Measurements from ENCODE around the gene C16orf82. TPM values are rescaled to one million over a fixed set of nuclear protein-coding genes. Genes with fewer than 3 reads are reported as not detected.

C16orf82 gene
- total RNA-seq, 3 donors from 2014 or later (not counting 1 experiment from before 2014, with no cell fraction given) = not detected

GRCh38 chr16:27118526-27118925 lies 51.8 kb downstream of the C16orf82 start:
- H3K27me3 ChIP-seq (ENCODE audit: control insufficient read depth, insufficient read depth, low read length) = no peaks in the 10 kb centered on the region
- no peaks in the 10 kb centered on the region for H3K36me3 Mint-ChIP-seq
- H3K27ac Mint-ChIP-seq = no peak overlapping the region
- H3K4me3 ChIP-seq (ENCODE audit: low read length) = no peak overlapping the region
- no peaks in the 10 kb centered on the region for H3K36me3 ChIP-seq (ENCODE audit: control insufficient read depth, insufficient read depth, low read length)
- no peak for ATAC-seq
- no peaks in the 10 kb centered on the region for H3K4me1 ChIP-seq (ENCODE audit: control insufficient read depth, insufficient read depth, low read length)
- peaks cover 0 to 4% of the 10 kb centered on the region in 2 donors for H3K4me1 Mint-ChIP-seq
- intact Hi-C loops (cut with micrococcal nuclease) = no loop called here
- no peak overlapping the region for H3K4me3 Mint-ChIP-seq
- no peak overlapping the region for H3K27ac ChIP-seq (ENCODE audit: low read length)
- TF ChIP-seq CTCF (IDR thresholded peaks at IDR 0.05) = no peak
- peaks cover 0 to 4% of the 10 kb centered on the region in 2 donors for H3K9me3 Mint-ChIP-seq
- H3K27me3 Mint-ChIP-seq (ENCODE audit: low read depth in 2 of 2) = peaks cover 19 to 22% of the 10 kb centered on the region in 2 donors
- WGBS (ENCODE audit: insufficient coverage) = no CpG with 5 or more reads among the region's 5 CpGs
- DNase-seq = no peak
- H3K9me3 ChIP-seq (ENCODE audit: control insufficient read depth, insufficient read depth, low read length) = peaks cover 3% of the 10 kb centered on the region

Other genes starting within 250 kb of the C16orf82 start
- gene KDM8, start 136.6 kb downstream of the C16orf82 start, total RNA-seq = 10 to 100 TPM; 11.4 to 17.9 (median 17.8) TPM
- gene NSMCE1, start 201.8 kb downstream of the C16orf82 start, total RNA-seq = 10 to 100 TPM; 29.4 to 42.7 (median 37.7) TPM
- 10 to 100 TPM; 70.2 to 87.2 (median 86.0) TPM for gene IL4R, start 247.0 kb downstream of the C16orf82 start, total RNA-seq